Measurements from ENCODE around the gene GP1BB. TPM values are rescaled to one million over a fixed set of nuclear protein-coding genes. Genes with fewer than 3 reads are reported as not detected.

GP1BB gene
- total RNA-seq, 1 donor from 2014 or later: 2.0 TPM

DNA sequence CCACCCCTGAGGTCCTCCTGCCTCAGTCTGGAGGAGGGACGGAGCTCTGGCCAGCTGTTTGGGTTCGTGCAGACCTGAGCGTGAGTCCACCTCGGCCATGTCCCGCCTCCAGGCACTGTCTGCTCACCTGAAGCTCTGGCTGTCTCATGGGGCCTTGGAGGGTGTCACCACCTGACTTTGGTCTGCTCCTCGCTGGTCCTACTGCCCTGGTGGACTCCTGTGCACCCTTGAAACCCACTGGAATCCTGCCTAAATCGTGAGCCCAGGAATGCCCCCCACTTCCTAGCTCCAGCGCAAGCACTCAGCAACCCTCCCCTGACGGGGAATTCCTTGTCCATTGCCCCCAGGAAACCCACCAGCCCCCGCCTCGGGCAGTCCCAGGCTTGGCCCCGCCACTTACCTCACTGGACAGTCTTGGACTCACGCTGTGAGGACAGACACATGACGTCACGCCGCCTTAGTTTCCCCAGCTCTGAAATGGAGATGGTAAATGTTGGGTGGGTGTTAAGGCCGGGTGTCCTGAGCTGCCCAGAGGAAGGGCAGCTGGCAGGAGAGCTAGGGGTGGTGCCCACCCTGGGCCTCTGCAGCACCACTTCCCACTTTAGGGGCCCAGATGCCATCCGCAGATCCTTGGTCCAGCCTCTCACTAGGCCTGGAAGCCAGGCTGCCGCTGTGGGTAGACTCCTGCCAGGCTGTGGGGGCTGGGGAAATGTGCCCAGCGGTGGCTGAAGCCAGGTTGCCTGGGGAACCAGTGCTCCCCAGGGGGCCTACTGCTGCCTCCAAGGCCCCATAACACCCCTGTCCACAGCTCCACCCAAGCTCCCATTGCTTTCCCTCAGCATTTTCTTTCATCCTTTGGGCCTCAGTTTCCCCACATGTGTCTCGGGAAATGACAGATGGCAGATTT, 19.1 kb downstream of the GP1BB start:
- ATAC-seq: no peak

DNA sequence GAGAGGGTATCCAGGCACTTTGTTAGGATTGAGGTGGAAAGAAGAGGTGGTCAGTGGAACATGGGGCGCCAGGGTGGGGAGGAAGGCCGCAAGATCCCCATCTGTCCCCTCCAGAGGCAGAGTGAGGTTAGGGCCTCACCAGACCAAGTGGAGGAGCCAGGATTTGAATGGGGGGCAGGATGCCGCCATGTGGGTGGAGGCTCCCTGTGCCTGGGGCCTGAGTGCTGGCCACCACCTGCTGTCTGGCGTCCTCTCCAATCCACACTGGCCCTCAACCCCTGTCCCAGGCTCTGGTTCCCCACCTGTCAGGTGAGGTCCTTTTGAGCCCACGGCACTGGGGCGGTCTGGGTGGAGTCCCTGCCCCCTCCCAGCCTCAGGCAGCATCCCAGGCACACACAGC, 19.7 kb downstream of the GP1BB start:
- ATAC-seq: no peak

- no peak for ATAC-seq
Measured at GRCh38 chr22:19743651-19744050, 20.3 kb downstream of the GP1BB start.

DNA sequence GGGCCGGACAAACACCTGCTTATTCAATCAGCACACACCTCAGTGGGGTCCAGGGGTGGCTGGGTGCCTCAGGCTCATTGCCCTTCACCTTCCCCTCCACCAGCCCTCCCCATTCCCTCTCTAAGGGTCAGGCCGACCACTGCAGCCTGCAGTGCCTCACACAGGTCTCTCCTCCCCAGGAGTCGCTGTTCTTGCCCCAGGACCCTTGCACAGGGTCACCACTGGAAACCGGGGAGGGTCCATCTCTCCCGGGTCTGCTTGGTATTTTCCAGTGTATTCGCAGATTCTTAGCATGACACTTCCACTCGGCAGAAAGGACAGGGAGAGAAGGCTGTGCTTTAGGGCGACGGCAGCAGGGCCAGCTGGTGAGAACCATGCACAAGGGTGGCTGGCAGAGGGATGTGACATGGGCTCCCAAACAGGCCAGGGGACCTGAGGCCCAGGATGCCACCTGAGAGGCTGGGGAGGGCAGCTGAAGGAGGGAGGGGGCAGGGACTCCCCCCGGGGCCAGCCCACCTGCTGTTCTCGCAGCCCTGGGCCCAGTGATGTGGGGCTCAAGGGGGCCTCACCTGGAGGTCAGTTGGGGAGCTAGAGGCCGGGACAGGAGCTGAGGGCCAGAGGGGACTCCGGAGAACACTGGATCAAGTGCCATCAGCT, 21.1 kb downstream of the GP1BB start:
- ATAC-seq: no peak

DNA sequence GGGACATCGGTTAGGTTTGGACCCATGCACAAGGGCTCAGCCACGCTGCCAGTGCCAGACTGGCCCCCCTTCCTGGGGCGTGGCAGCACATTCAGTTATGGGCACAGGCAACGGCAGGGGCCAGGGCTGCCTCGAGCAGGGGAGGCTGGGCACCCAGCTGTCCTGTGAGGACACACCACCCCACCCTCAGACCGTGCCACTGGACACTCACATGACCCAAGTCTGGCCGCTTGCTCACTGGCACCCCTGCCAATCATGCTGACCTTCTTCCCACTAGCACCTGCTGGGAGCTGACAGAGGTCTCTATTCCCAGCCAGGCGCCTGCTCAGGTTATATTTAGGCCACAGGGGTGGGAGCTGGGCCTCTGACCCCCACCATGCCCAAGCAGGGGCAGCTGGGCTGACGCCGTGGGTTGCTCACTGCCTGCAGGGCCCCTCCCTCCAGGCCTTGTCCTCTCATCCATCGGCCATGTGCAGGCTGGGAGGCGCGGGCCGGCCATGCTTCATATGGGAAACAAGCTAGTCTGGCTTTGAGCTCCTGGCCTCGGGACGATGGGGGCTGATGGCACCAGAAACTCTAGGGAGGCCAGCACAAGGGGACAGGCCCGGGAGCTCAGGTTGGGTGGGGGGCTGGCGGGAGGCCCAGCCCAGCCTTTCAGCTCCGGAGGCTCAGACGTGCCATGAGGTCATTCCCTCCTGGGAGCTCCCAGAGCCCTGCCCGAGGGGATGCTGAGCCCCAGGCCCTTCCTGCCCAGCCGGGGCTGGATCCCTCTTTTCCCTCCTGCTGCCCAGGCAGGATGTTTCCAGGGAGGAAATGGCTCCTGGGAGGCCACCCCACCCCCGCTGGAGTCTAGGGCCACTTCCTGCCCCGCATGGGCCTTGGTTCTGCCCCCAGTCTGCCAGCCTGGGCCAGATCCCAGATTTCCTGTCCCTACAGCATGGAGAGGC, 22.1 kb downstream of the GP1BB start:
- ATAC-seq: no peak

DNA sequence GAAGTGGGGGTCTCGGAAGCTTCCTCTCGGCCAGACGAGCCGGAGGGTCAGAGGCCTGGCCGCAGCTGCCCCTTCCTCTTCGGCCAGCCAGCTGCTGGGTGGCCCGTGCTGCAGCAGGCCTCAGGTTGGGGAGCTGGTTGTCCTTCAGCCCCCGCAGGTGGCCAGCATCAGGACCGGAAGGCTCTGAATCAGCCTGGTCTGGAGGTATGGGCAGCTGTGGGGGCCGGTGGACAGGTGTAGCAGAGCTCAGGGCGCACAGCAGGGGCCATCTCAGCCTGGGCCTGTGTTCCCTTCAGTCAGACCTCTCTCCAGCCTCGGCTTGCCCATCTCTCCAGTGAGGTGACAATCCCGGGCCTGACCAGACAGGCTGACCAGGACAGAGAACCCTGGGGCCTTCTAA, 23.4 kb downstream of the GP1BB start:
- no peak for ATAC-seq

- no peak for ATAC-seq
Measured at GRCh38 chr22:19747551-19747950, 24.2 kb downstream of the GP1BB start.

DNA sequence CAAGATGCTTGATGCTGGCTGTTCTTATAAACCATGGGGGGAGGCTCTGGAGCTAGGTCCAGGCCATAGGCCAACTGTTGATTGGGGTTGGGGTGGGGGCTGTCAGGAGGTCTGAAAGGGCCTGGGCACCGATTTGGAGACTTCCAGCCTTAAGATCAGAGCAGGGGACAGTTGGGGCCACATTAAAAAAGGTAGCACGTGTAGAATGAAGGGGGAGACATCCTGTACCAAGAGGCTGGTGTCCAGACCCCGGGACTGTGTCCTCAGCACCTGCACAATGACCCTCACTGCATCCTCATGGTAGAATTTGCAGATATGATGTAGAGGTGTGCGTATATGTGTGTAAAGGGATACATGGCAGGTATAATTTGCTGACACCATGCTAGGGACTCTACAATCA, 24.8 kb downstream of the GP1BB start:
- ATAC-seq: no peak

DNA sequence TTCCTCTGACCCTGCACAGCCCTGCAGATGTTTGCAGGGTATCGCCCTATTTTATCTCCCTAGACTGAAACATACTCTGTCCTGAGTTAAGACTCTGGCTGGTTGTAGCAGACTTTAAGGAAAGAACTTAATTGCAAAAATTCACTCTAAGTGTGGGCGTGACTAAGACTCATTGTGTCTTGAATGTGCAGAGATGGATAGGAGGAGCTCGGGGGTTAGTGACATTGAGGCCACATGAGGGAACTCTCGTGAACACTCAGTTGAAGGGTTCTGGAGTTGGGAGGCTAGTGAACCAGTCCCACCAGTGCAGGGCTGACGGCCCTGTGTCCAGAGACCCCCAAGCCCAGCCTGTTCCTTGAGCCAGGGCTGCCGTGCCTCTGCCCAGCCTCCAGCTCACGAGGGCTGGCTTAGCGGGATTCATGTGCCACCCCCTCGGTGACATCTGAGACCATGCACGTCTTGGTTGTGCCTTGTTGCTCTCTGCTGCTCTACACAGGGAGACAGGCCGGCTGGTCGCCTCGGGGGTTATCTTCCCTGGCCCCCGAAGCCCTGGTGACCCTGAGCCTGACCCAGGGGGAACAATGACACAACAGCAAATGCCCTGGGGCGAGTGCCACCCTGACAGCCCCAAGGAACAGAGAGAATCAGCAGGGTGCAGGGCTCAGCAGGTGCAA, 25.8 kb downstream of the GP1BB start:
- no peak for ATAC-seq

DNA sequence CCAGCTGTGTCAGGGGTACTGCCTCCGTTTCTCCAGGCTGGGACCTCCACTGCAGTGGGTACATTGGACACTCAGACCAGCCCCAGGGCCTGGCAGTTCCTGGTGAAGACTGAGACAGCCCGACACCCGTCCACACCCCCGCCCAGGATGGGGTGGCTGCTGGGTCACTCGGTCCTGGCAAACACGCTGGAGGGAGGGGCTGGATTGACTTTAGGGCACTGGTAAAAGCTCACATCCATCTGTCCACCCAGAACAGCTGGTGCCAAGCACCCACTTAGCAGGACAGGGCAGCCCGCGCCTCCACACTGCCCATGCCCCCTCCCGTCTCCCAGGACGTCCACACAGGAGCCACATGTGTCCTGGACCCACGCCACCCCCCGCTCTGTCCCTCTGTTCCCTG, 26.5 kb downstream of the GP1BB start:
- no peak for ATAC-seq

DNA sequence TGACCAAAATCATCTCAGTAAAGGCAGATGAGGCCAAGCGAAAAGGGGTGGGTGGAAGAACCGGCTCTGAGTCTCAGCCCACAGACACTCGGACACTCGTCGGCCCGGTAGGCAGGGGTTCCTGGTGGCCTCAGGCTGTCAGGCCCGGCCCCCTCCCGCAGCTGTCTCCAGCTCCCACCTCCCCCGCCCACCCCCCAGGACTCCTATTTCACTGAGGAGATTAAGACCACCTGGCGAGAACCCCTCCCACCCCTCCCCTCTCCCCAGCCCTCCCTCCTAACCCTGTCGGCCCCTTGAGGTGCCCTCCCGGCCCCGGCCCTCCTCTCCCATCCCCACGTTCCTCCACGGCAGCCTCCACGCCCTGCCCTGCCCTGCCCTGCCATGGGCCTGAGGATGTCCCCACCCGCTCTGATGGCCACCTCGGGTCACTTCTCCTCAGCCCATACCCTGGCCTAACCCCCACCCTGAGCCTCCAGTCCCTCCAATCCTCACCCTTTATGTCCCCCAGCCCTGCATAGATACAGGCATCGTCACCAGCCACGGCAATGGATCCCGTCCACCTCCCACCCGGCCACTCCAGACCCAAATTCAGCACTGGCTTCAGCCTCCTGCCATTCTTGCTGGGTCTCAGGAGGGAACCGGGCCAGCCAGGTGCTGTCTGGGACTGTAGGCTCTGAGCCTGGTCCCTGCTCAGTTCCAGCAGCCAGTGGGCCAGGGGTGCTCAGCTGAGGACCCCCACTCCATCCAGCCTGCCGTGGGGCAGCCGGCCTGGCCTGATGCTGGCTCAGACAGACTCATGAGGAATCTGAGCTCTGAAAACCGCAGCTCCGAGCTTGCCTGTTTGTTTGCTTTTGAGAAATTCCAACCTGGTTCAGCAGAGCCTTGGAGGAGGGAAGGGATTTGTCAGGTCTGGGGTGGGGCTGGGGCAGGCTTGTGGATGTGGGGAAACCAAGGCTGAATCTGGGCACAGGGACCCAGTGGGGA, 27.5 kb downstream of the GP1BB start:
- no peak for ATAC-seq

- no peak for ATAC-seq
Measured at GRCh38 chr22:19751497-19752245, 28.3 kb downstream of the GP1BB start.

DNA sequence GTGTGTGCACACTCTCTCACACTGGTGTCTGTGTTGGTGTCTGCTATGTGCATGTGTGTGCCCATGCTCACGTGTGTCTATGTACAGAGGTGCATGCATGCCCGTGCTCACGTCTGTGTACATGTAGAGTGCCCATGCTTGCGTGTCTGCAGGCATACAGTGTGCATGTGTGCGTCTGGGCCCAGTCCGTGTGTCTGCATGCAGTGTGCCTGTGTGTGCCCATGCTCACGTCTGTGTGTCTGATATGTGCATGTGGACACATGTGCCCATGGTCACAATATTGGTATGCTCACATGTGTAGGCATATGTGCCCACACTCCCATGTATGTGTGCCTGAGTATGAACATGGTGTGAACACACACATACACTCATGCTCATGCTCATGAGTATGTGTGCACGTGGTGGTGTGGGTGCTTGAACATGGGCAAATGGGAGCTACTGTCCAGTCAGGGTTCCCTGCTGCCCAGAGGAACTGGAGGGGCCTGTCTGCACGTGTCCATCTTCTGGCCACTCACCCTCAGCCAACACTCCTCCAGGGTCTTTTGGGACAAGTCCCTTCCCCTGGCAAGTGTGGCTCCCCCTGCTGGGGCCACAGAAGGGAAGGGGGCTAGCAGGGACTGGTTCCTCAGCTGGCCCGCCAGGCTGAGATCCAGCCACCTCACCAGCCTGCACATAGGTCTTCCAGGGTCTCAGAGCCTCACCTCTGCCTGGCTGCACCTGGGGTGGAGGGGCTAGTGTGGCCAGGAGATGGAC, 29.9 kb downstream of the GP1BB start:
- ATAC-seq: no peak

GRCh38 chr22:19753996-19754700, 30.8 kb downstream of the GP1BB start:
- ATAC-seq: no peak

GRCh38 chr22:19754701-19755144, 31.4 kb downstream of the GP1BB start:
- ATAC-seq: no peak

DNA sequence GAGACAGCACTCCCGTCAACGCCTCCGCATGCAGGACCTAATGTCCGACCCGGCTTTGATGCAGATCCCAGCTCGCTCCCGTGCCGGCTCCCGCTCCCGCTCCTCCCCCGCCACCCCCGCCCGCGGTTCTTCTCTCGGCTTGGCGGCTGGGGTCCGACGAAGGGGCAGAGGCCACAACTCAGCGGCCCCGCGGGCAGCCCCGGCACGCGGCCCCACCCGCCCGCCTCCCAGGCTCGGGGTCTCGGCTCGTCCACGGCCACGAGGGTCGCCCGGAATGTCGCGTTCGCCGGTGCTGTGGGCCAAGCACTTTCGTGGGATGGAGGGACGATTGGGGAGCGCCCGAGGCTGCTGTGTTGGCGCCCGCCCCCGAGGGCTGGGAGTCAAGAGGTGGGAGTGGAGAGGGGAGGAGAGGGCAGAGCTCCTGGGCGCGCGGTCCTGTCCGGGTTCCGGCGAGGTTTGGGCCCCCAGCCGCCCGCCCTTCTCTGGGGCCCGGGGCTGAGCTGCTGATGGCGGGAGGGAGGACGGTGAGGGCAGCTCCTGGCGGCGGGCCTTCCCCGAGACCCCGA, 31.9 kb downstream of the GP1BB start:
- ATAC-seq: no peak

- no peak for ATAC-seq
Measured at GRCh38 chr22:19755722-19756287, 32.5 kb downstream of the GP1BB start.

Measured in esophagus mucosa (tissue), 1 donor.